Endothelial cell of umbilical vein (primary cell): Measurements from ENCODE around the gene ZSCAN25. TPM values are rescaled to one million over a fixed set of nuclear protein-coding genes. Genes with fewer than 3 reads are reported as not detected.

Source experiments
- BruUV-seq: library from RNA; stranded (reverse); fragments of 400-500 nt; replicated peaks from 2 replicates; lab custom pipeline; 2021; lab: Mats Ljungman, UMichigan
- CTCF ChIA-PET: fragments of 300-600, 350-600 bp; sonication (Branson Sonifier 250); formaldehyde crosslinking; loops from one replicate; lab custom pipeline; 2021; ENCODE audit warnings: antibody characterized with exemption, inconsistent platforms; lab: Charles Lee
- POLR2A ChIA-PET: fragments of 300-600, 350-600 bp; sonication (Branson Sonifier 250); formaldehyde crosslinking; loops from one replicate; lab custom pipeline; 2021; ENCODE audit warnings: antibody characterized with exemption, inconsistent platforms; lab: Charles Lee
- DNase-seq: peaks from one replicate; pipeline ENCODE4 v3.0.0-alpha.2; 2011; ENCODE audit warnings: low read depth, low spot score
- FAIRE-seq: peaks from 2 replicates; lab custom pipeline; 2011; peaks lifted over from hg19 to GRCh38; lab: Jason Lieb, UNC
- H2AFZ ChIP-seq: 2 replicates; pipeline ENCODE4 v1.6.0; 2012; ENCODE audit warnings: low read depth, low read length, control low read depth, inconsistent platforms
- H3K27ac ChIP-seq: 2 replicates; pipeline ENCODE4 v1.5.1; 2011; ENCODE audit warnings: low read depth, mild to moderate bottlenecking, control low read depth, low read length, moderate library complexity; ENCODE audit not compliant: insufficient read depth
- H3K27me3 ChIP-seq, 2 experiments: 2 replicates each; pipeline versions ENCODE4 v1.6.0 to v1.6.1; 2011; ENCODE audit warnings: low read length in 2 of 2, mixed read lengths in 1 of 2; ENCODE audit not compliant: control insufficient read depth in 2 of 2, insufficient read depth in 2 of 2
- H3K36me3 ChIP-seq, 2 experiments: 2 replicates in 1 of 2; 3 replicates in 1 of 2; pipeline ENCODE4 v1.5.1; 2011; ENCODE audit warnings: low read length in 2 of 2, mild to moderate bottlenecking in 1 of 2, moderate library complexity in 1 of 2; ENCODE audit not compliant: control insufficient read depth in 2 of 2, insufficient read depth in 2 of 2; ENCODE audit errors: extremely low read depth in 1 of 2
- H3K4me1 ChIP-seq: 3 replicates; pipeline ENCODE4 v1.5.1; 2011; ENCODE audit warnings: mild to moderate bottlenecking, low read length; ENCODE audit not compliant: control insufficient read depth, insufficient read depth; ENCODE audit errors: extremely low read depth
- H3K4me2 ChIP-seq: 2 replicates; pipeline ENCODE4 v1.6.1; 2011; ENCODE audit warnings: low read length, control low read depth, mixed read lengths; ENCODE audit not compliant: insufficient read depth
- H3K4me3 ChIP-seq, 3 experiments: fragments of 200-600 bp in 1 of 3; sonication (generic), shearing (Covaris generic) in 1 of 3; replicated peaks in 1 of 3; 2 replicates each; pipeline ENCODE4 v1.5.1; 2011 to 2016; ENCODE audit warnings: control low read depth in 3 of 3, low read length in 3 of 3, mild to moderate bottlenecking in 2 of 3, inconsistent platforms in 1 of 3, low read depth in 1 of 3, moderate library complexity in 1 of 3; ENCODE audit not compliant: insufficient read depth in 1 of 3
- H3K79me2 ChIP-seq: 2 replicates; pipeline ENCODE4 v1.6.0; 2012; ENCODE audit warnings: low read length, inconsistent platforms; ENCODE audit not compliant: control insufficient read depth, insufficient read depth
- H3K9ac ChIP-seq: replicated peaks from 2 replicates; pipeline ENCODE3; 2011; ENCODE audit warnings: low read length, control low read depth; ENCODE audit not compliant: insufficient read depth; ENCODE audit errors: extremely low read depth
- H3K9me1 ChIP-seq: replicated peaks from 3 replicates; pipeline ENCODE4 v1.6.0; 2011; ENCODE audit warnings: mild to moderate bottlenecking, low read length; ENCODE audit not compliant: control insufficient read depth, insufficient read depth; ENCODE audit errors: extremely low read depth
- H3K9me3 ChIP-seq: replicated peaks from 2 replicates; pipeline ENCODE4 v1.5.1; 2012; ENCODE audit warnings: low read length, inconsistent platforms; ENCODE audit not compliant: control insufficient read depth, insufficient read depth
- H4K20me1 ChIP-seq: replicated peaks from 2 replicates; pipeline ENCODE3; 2011; ENCODE audit warnings: mild to moderate bottlenecking, low read length; ENCODE audit not compliant: control insufficient read depth, insufficient read depth; ENCODE audit errors: extremely low read depth
- CTCF ChIP-seq, 2 donors: IDR thresholded peaks; 1 replicate in 1 of 2; 2 replicates in 1 of 2; pipeline ENCODE4 v1.5.1; 2011; ENCODE audit warnings: low read length in 2 of 2, mild to moderate bottlenecking in 2 of 2, moderate library complexity in 2 of 2, control low read depth in 1 of 2, inconsistent platforms in 1 of 2, low read depth in 1 of 2; ENCODE audit not compliant: insufficient read depth in 1 of 2; ENCODE audit errors: extremely low read depth in 1 of 2
- EZH2 ChIP-seq: IDR thresholded peaks from 2 replicates; pipeline ENCODE4 v1.6.1; 2012; ENCODE audit warnings: borderline replicate concordance, low read depth, mild to moderate bottlenecking, moderate library complexity, low read length, inconsistent platforms; ENCODE audit not compliant: severe bottlenecking
- FOS ChIP-seq: IDR thresholded peaks from 2 replicates; pipeline ENCODE4 v1.6.1; 2011; ENCODE audit warnings: mild to moderate bottlenecking, low read length, moderate library complexity, borderline replicate concordance; ENCODE audit not compliant: insufficient read depth
- GATA2 ChIP-seq: IDR thresholded peaks from 2 replicates; pipeline ENCODE4 v1.7.0; 2011; ENCODE audit warnings: low read depth, mild to moderate bottlenecking, moderate library complexity, mixed read lengths, low read length; ENCODE audit not compliant: insufficient read length, insufficient read depth
- JUN ChIP-seq: IDR thresholded peaks from 2 replicates; pipeline ENCODE4 v1.6.1; 2011; ENCODE audit warnings: borderline replicate concordance, low read depth; ENCODE audit not compliant: insufficient read length, insufficient read depth
- MYC ChIP-seq: IDR thresholded peaks from one replicate; pipeline ENCODE4 v1.6.1; 2011; ENCODE audit warnings: mild to moderate bottlenecking, low read depth, low read length
- POLR2A ChIP-seq: IDR thresholded peaks from 2 replicates; pipeline ENCODE4 v1.6.1; 2012; ENCODE audit warnings: low read depth, mild to moderate bottlenecking, control low read depth, low read length
- POLR2AphosphoS5 ChIP-seq: IDR thresholded peaks from 2 replicates; pipeline ENCODE4 v1.6.1; 2012; ENCODE audit warnings: low read depth, mild to moderate bottlenecking, control low read depth, low read length, moderate library complexity; ENCODE audit not compliant: insufficient read depth
- dilution Hi-C: fragments of 300-500 bp; cut with MboI; formaldehyde crosslinking; loops from one replicate; pipeline ENCODE4 v1.15.0; 2019; ENCODE audit warnings: low sequenced_read_pairs; ENCODE audit not compliant: extremely low pct_ligation_motif_present
- intact Hi-C: fragments of 100-400 bp; cut with micrococcal nuclease; formaldehyde crosslinking; loops from one replicate; pipeline ENCODE4 v1.10.0; 2022
- polyA plus RNA-seq, 4 experiments: library from polyadenylated mRNA; depleted of rRNA in 3 of 4; stranded (reverse) in 3 of 4; unstranded in 1 of 4; fragments of >200 nt; gene quantifications; 2 replicates each; pipeline versions ENCODE4 v1.2.1 to v1.2.3, GENCODE V29; 2011 to 2012; ENCODE audit warnings: missing spikeins in 1 of 4
- total RNA-seq: library from RNA; stranded (reverse); gene quantifications from 2 replicates; pipeline ENCODE4 v1.2.3, GENCODE V29; 2021
- TF ChIP-seq, protein P1 (sequence below): IDR thresholded peaks from 2 replicates; pipeline ENCODE4 v1.6.1; 2011; ENCODE audit not compliant: insufficient read depth, insufficient read length

The ZSCAN25 gene
- total and polyA plus RNA-seq, 2 donors (not counting 3 experiments of a cell fraction or from before 2014, with no cell fraction given): 8.9 to 13.8 TPM

DNA sequence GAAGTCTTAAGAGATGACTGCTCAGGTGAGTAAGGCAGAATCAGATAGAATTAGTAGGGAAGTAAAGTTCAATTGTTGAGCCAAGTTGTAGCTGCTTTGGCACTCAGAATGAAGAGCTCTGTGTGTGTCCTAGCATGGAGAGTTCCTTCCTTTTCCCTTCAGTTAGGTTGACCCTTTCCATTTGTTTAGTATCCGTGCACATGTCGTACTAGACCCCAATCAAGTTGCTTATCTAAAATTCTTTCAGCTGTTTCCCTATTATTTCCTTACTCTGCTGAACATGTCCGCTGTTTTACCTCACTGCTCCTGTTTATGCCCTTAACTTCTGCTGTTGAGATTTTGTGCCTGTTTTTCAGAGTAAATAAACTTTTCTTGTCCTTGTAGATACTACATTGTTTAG, 45.0 kb upstream of the ZSCAN25 start:
- intact Hi-C loops (no loop called here), dilution Hi-C loops (no loop called here)
- no peaks in the 10 kb centered on the region for H3K79me2 ChIP-seq
- H3K4me1 ChIP-seq: no peaks in the 10 kb centered on the region
- H4K20me1 ChIP-seq: no peaks in the 10 kb centered on the region
- no peaks in the 10 kb centered on the region for H3K9me3 ChIP-seq
- ChIA-PET POLR2A (no interaction called here), CTCF (interaction anchor here (1.4 kb wide), 1 partner anchor 9 kb away, joined by 7 read pairs; no protein-coding TSS in a partner anchor)
- no peak overlapping the region for H3K9ac ChIP-seq
- peaks cover 0 to 2% of the 10 kb centered on the region in 2 experiments for H3K36me3 ChIP-seq
- H2AFZ ChIP-seq: no peak overlapping the region
- no peaks in the 10 kb centered on the region for H3K9me1 ChIP-seq
- DNase-seq: peak; percentile 12
- FAIRE-seq: no peak
- H3K4me3 ChIP-seq: no peak overlapping the region
- H3K4me2 ChIP-seq: no peak overlapping the region
- H3K27me3 ChIP-seq: no peaks in the 10 kb centered on the region
- BruUV-seq: no TSS peak
- no peak for TF ChIP-seq FOS
- TF ChIP-seq, protein P1, sequence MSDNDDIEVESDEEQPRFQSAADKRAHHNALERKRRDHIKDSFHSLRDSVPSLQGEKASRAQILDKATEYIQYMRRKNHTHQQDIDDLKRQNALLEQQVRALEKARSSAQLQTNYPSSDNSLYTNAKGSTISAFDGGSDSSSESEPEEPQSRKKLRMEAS: no peak
- TF ChIP-seq POLR2AphosphoS5: no peak
- TF ChIP-seq MYC: no peak
- no peak for TF ChIP-seq GATA2
- TF ChIP-seq CTCF (IDR thresholded peaks at IDR 0.05; ENCODE audit: extremely low read depth in 1 of 2, insufficient read depth in 1 of 2, low read depth in 1 of 2, low read length in 2 of 2): no peak
- TF ChIP-seq EZH2: no peak
- no peak for TF ChIP-seq POLR2A
- TF ChIP-seq JUN: no peak
- no peak overlapping the region for H3K27ac ChIP-seq
